PC-3 (cell line): ENCODE results near the gene ANKRD53.

ENCODE experiments used
- EZH2phosphoT487 ChIP-seq: fragments of 300-600 bp; sonication (generic); IDR thresholded peaks from 2 replicates; pipeline ENCODE4 v1.6.1; 2018; ENCODE audit warnings: mild to moderate bottlenecking, antibody characterized with exemption, low read length, borderline replicate concordance
- TF ChIP-seq, protein P1 (sequence below): fragments of 300-600 bp; sonication (generic); conservative IDR thresholded peaks from 2 replicates; pipeline ENCODE4 v1.5.1; 2017; ENCODE audit warnings: antibody characterized with exemption, low read depth, mild to moderate bottlenecking, low read length

DNA sequence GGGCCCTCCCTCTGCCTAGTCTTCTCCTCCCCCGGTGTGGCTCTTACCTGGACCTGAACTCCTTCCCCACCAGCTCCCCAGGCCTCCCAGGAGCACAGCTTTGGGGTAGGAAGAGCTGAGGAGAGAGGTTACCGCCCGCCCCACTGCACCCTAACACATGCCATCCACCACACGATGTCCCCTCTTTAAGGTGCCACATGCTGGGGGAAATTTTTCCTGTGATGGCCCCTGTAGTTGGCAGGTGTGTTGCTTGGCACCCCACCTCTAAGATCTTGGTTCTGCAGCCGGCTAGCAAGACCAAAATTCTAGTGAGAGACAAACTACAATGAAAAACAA, 23.1 kb downstream of the ANKRD53 start:
- TF ChIP-seq, protein P1, sequence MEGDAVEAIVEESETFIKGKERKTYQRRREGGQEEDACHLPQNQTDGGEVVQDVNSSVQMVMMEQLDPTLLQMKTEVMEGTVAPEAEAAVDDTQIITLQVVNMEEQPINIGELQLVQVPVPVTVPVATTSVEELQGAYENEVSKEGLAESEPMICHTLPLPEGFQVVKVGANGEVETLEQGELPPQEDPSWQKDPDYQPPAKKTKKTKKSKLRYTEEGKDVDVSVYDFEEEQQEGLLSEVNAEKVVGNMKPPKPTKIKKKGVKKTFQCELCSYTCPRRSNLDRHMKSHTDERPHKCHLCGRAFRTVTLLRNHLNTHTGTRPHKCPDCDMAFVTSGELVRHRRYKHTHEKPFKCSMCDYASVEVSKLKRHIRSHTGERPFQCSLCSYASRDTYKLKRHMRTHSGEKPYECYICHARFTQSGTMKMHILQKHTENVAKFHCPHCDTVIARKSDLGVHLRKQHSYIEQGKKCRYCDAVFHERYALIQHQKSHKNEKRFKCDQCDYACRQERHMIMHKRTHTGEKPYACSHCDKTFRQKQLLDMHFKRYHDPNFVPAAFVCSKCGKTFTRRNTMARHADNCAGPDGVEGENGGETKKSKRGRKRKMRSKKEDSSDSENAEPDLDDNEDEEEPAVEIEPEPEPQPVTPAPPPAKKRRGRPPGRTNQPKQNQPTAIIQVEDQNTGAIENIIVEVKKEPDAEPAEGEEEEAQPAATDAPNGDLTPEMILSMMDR: no peak
- TF ChIP-seq EZH2phosphoT487: no peak
